ENCODE results near the gene CFAP74.
A peak's percentile ranks its signal among the peaks of the same experiment; 100 is the strongest.
"Not testable (repeated sequence)": the region's sequence is repeated elsewhere in the genome, so short reads cannot be mapped to it uniquely, and the experiment has no call there.

Gene CFAP74

GRCh38 chr1:1899266-1899966, 104.2 kb downstream of the CFAP74 start:
- DNase-seq (ENCODE audit: low read depth in 2 of 2): no peak

DNA sequence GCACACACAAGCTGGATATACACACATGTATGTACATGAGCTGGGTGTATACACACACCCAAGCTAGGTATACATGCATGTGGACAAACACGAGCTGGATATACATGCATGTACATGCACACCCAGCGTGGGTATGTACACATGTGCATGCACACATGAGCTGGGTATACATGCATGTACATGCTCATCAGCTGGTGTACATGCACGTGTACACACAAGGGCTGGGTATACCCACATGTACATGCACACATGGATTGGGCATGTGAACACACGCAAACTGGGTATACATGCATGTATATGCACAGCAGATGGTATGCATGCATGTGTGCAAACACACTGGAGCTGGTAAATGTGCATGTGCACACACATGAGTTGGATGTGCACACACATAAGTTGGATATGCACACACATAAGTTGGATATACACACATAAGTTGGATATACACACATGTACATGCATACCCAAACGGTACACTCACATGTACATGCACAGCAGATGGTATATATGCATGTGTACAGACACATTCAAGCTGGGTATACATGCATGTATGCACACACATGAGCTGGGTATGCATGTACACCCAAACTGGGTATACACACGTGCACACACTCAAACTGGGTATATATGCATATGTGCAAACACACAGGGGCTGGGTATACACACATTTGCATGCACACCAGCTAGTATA, 105.2 kb downstream of the CFAP74 start:
- DNase-seq (ENCODE audit: low read depth in 2 of 2): no peak

DNA sequence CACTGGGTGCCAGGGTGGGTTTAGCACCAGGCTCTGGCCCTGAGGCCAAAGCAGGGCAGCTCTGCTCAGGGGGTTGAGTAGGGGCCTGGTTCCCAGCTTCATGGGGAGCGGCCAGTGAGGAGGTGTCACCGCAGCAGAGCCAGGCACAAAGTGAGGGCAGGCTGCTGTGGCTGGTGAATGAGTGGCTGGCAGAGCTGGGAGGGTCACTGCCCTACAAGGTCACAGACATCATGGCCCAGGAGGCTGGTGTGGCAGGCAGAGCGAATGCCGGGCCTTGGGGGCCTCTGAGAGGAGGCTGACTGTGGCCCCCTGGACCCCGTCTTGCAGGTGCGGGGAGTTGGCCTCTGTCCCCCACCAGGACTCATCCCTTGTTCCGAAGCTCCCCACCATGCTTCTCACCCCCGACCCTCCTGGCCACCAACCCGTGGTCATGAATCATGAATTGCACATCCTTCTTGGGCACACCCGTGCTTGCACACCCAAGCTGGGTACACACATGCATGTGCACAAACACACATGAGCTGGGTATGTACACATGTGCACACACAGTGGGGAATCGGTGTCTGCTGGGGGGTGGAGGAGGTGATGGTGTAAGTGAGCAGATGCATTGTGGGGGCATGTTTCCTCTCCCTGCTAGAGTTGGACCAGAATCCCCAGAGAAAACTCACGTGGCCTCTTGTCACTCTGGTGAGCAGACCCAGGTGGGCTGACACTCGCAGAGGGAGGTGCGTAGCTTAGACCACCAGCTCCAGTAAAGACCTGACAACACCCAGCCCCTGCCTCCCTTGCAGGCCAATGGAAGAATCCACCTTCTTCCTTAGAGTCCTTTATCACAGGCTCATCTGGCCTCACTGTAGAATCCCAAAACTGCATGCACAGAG, 107.9 kb downstream of the CFAP74 start:
- no peak for DNase-seq (ENCODE audit: low read depth in 2 of 2)

GRCh38 chr1:1895060-1895418, 108.5 kb downstream of the CFAP74 start:
- no peak for DNase-seq (ENCODE audit: low read depth in 2 of 2)

- DNase-seq (ENCODE audit: low read depth in 2 of 2): no peak
Observed at GRCh38 chr1:1894354-1895059, 109.1 kb downstream of the CFAP74 start.

- no peak for DNase-seq (ENCODE audit: low read depth in 2 of 2)
Observed at GRCh38 chr1:1893997-1894353, 109.6 kb downstream of the CFAP74 start.

- DNase-seq (ENCODE audit: low read depth in 2 of 2): no peak
Observed at GRCh38 chr1:1893291-1893985, 110.1 kb downstream of the CFAP74 start.

- DNase-seq (ENCODE audit: low read depth in 2 of 2): no peak
Observed at GRCh38 chr1:1892763-1893120, 110.8 kb downstream of the CFAP74 start.

DNA sequence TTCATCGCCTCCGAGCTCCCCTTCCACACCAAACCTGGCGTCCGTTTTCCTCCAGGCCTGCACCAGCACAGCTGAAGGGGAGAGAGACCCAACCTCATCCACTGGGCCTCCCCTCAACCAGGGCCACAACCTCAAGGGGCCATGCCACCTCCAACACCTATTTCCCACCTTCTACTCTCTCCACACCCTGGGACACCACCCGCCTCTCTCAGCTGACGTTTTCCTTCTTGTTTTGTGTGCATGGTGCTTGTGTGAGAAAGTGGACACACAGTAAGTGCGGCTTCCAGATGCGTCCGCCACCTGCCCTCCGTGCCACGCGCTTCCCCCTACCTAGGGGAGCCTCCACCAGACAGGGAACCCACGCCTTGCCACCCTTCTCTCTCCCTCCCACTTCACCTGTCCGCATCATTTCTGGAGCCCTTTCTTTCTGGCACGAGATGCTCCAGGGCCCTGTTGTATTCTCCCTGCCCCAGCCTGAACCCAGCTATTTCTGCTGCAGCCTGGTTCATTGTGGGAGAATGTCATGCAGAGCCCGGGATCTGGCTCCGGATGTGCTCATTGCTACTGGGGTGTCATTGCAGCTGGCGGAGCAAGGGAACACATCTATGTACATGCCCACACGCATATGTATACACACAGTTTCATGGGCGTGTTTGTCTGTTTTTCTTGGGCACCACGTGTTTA, 111.4 kb downstream of the CFAP74 start:
- no peak for DNase-seq (ENCODE audit: low read depth in 2 of 2)

GRCh38 chr1:1891349-1892078, 112.1 kb downstream of the CFAP74 start:
- peak; percentile 64 to 68 for DNase-seq (ENCODE audit: low read depth in 2 of 2)

- peak; percentile 65 to 84 for DNase-seq (ENCODE audit: low read depth in 2 of 2)
Observed at GRCh38 chr1:1890506-1891348, 112.9 kb downstream of the CFAP74 start, which contains the start of gene GNB1. Gene GNB1, minus strand, starts transcription at chr1:1891087. Its CDS starts 65,634 bp downstream, at chr1:1825453.

DNA sequence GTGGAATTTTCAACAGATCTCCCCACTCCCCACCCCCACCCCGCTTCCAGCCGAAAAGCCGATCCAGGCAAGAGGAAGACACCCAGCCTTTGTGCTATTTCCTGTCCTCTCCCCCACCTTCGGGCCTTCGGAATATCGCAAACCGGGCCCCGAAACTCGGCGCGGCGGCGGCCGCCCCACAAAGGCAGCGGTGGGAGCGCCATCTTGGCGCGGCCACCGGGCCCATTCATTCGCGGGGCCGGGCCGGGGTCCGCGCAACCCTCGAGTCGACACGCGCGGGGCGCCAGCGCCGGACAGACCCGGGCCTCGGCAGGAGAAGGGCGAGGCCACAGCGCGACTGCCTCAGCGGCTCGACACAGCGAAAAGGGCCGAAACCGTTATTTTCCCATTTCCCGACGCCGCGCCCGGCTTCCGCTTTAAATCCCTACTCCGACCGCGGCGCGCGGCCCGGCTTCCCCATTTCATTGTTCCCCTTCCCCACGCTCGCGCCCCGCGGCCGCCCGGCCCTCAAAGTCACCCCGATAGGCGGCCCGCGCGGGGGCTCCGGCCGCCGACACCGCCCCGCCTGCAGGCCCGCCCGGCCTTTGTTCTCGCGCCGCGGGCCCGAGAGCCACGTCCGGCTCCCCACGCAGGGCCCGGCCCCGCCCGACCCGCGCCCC, 113.6 kb downstream of the CFAP74 start:
- DNase-seq (ENCODE audit: low read depth in 2 of 2): no peak

- DNase-seq (ENCODE audit: low read depth in 2 of 2): no peak
Observed at GRCh38 chr1:1889090-1889750, 114.4 kb downstream of the CFAP74 start.

DNA sequence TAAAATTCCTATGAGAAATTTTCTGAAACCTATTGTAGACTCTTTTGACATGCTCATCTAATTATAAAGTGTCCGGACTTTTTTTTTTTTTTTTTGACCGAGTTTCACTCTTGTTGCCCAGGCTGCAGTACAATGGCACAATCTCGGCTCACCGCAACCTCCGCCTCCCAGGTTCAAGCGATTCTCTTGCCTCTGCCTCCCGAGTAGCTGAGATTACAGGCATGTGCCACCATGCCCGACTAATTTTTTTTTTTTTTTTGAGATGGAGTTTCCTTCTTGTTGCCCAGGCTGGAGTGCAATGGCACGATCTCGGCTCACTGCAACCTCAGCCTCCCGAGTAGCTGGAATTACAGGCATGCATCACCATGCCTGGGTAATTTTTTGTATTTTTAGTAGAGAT, 119.7 kb downstream of the CFAP74 start:
- DNase-seq (ENCODE audit: low read depth in 2 of 2): not testable (repeated sequence)

GRCh38 chr1:1883092-1883873, 120.3 kb downstream of the CFAP74 start:
- DNase-seq (ENCODE audit: low read depth in 2 of 2): no peak

DNA sequence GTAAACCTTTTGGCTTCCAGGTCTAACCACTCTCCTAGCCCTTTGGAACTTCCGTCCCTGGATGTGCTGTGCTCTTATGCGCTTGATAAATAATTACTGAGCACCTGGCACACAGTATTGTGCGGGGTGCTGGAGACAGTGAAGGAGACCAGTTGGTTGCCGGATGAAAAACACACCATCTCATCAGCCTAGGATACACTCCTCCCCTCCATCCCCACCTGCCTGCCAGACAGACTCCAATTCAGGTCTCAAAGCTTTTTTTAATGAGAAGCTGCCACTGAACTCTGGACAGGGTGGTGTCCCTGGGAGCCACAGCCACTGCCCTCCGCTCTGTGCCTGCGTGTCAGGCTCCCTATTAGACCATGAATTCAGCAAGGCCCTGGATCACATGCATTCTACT, 121.9 kb downstream of the CFAP74 start:
- no peak for DNase-seq (ENCODE audit: low read depth in 2 of 2)

- DNase-seq (ENCODE audit: low read depth in 2 of 2): no peak
Observed at GRCh38 chr1:1880617-1881312, 122.8 kb downstream of the CFAP74 start.
